ENCODE data around the gene CTRL. TPM values are rescaled to one million over a fixed set of nuclear protein-coding genes. Genes with fewer than 3 reads are reported as not detected.
A peak's percentile ranks its signal among the peaks of the same experiment; 100 is the strongest.

The CTRL gene
- total and polyA plus RNA-seq, 12 donors = 0.09 to 4.6 (median 1.2) TPM; not detected in 1

DNA sequence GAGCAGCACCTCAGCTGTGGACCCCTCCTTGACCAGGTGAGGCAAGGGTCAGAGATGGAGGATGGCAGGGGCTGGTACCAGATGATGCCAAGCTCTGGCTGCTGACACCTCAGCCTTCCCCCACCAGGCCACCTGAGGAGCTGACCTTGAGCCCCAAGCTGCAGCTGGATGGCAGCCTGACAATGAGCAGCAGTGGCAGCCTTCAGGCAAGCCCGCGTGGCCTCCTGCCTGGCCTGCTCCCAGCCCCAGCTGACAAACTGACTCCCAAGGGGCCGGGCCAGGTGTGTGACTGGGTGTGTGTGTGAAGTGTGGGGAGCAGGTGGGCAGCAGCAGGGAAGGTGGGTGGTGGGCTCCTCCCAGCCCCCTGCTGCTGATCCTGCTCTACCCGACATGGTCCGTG is 51.7 kb downstream of the CTRL start:
- peak overlapping the region in 2 of 5 donors; percentile 87 to 98 for H3K27ac ChIP-seq
- DNase-seq = peak in 3 of 7 donors; percentile 40 to 58 (median 49)
- H3K4me1 ChIP-seq (replicated peaks in 1 of 2) = peaks cover 11 to 34% of the 10 kb centered on the region in 2 donors
- H3K9me3 ChIP-seq (replicated peaks in 1 of 3) = no peaks in the 10 kb centered on the region
- H3K27me3 ChIP-seq = no peaks in the 10 kb centered on the region
- WGBS, 4 donors = 56 to 69% (median 64%) methylated on average over 1 to 5 of the region's 5 CpGs
- H3K36me3 ChIP-seq (replicated peaks in 1 of 2) = peaks cover 0 to 83% of the 10 kb centered on the region in 2 donors
- H3K4me3 ChIP-seq = no peak overlapping the region
- TF ChIP-seq POLR2A (IDR thresholded peaks at IDR 0.05) = no peak
- TF ChIP-seq, protein P1, sequence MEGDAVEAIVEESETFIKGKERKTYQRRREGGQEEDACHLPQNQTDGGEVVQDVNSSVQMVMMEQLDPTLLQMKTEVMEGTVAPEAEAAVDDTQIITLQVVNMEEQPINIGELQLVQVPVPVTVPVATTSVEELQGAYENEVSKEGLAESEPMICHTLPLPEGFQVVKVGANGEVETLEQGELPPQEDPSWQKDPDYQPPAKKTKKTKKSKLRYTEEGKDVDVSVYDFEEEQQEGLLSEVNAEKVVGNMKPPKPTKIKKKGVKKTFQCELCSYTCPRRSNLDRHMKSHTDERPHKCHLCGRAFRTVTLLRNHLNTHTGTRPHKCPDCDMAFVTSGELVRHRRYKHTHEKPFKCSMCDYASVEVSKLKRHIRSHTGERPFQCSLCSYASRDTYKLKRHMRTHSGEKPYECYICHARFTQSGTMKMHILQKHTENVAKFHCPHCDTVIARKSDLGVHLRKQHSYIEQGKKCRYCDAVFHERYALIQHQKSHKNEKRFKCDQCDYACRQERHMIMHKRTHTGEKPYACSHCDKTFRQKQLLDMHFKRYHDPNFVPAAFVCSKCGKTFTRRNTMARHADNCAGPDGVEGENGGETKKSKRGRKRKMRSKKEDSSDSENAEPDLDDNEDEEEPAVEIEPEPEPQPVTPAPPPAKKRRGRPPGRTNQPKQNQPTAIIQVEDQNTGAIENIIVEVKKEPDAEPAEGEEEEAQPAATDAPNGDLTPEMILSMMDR (IDR thresholded peaks at IDR 0.05) = no peak
- intact Hi-C loops (cut with DNase I) = loop anchor here (5.0 kb wide), 1 partner anchor 47 kb away; no protein-coding TSS in a partner anchor

Small RNAs within 50 kb of the gene (small RNA-seq; reads per million reads assigned to genes)
- gene NRN1L = 0 reads per million in 2 donors

Other genes with a start within 250 kb of the CTRL start
- 10 to 100 TPM; 14.2 to 43.5 (median 17.8) TPM for gene GFOD2, start 212.5 kb downstream of the CTRL start, total RNA-seq
- gene GFOD2, start 212.5 kb downstream of the CTRL start, polyA plus RNA-seq = 10 to 100 TPM; 16.0 to 16.7 (median 16.7) TPM
- 10 to 100 TPM in 7 of 9 donors, 1 to 10 TPM in 2; 9.4 to 74.1 (median 23.1) TPM for gene RANBP10, start 125.3 kb downstream of the CTRL start, total RNA-seq
- 10 to 100 TPM; 19.1 to 45.8 (median 20.1) TPM for gene RANBP10, start 125.3 kb downstream of the CTRL start, polyA plus RNA-seq
- gene TSNAXIP1, start 125.0 kb downstream of the CTRL start, total RNA-seq = 1 to 10 TPM in 8 of 9 donors, under 1 TPM in 1; 0.72 to 3.6 (median 2.1) TPM
- 10 to 100 TPM in 2 of 3 donors, 1 to 10 TPM in 1; 2.2 to 18.7 (median 15.7) TPM for gene TSNAXIP1, start 125.0 kb downstream of the CTRL start, polyA plus RNA-seq
- gene THAP11, start 89.5 kb downstream of the CTRL start, total RNA-seq = 10 to 100 TPM; 19.9 to 85.6 (median 34.3) TPM
- 1 to 10 TPM; 8.4 to 8.6 (median 8.5) TPM for gene THAP11, start 89.5 kb downstream of the CTRL start, polyA plus RNA-seq
- 100 to 1,000 TPM in 2 of 9 donors, 10 to 100 TPM in 7; 30.0 to 201 (median 79.5) TPM for gene NUTF2, start 84.9 kb downstream of the CTRL start, total RNA-seq
- 100 to 1,000 TPM; 131 to 170 (median 134) TPM for gene NUTF2, start 84.9 kb downstream of the CTRL start, polyA plus RNA-seq
- 10 to 100 TPM; 18.1 to 58.6 (median 33.6) TPM for gene CENPT, start 84.2 kb downstream of the CTRL start, total RNA-seq
- gene CENPT, start 84.2 kb downstream of the CTRL start, polyA plus RNA-seq = 100 to 1,000 TPM in 2 of 3 donors, 10 to 100 TPM in 1; 15.8 to 250 (median 126) TPM
- 10 to 100 TPM; 34.0 to 70.8 (median 48.8) TPM for gene EDC4, start 58.8 kb downstream of the CTRL start, total RNA-seq
- gene EDC4, start 58.8 kb downstream of the CTRL start, polyA plus RNA-seq = 100 to 1,000 TPM in 1 of 3 donors, 10 to 100 TPM in 2; 57.8 to 115 (median 73.3) TPM
- gene NRN1L, start 47.0 kb downstream of the CTRL start, total RNA-seq = 10 to 100 TPM in 1 of 9 donors, 1 to 10 TPM in 2, under 1 TPM in 4, not detected in 2; 0.72 to 28.2 (median 0.92) TPM
- 1 to 10 TPM in 2 of 3 donors, under 1 TPM in 1; 0.99 to 6.8 (median 2.5) TPM for gene NRN1L, start 47.0 kb downstream of the CTRL start, polyA plus RNA-seq
- 10 to 100 TPM; 19.9 to 43.7 (median 26.3) TPM for gene PSKH1, start 38.6 kb downstream of the CTRL start, total RNA-seq
- 10 to 100 TPM in 2 of 3 donors, 1 to 10 TPM in 1; 9.5 to 18.2 (median 15.4) TPM for gene PSKH1, start 38.6 kb downstream of the CTRL start, polyA plus RNA-seq
- gene PSMB10, start 5.0 kb upstream of the CTRL start, total RNA-seq = 10 to 100 TPM; 42.0 to 71.9 (median 61.0) TPM
- 100 to 1,000 TPM in 2 of 3 donors, 10 to 100 TPM in 1; 12.6 to 315 (median 305) TPM for gene PSMB10, start 5.0 kb upstream of the CTRL start, polyA plus RNA-seq
- gene LCAT, start 12.3 kb upstream of the CTRL start, total RNA-seq = 10 to 100 TPM in 4 of 9 donors, 1 to 10 TPM in 5; 4.1 to 27.6 (median 9.4) TPM
- gene LCAT, start 12.3 kb upstream of the CTRL start, polyA plus RNA-seq = 100 to 1,000 TPM in 1 of 3 donors, 10 to 100 TPM in 1, 1 to 10 TPM in 1; 3.0 to 240 (median 91.1) TPM
- gene SLC12A4, start 36.8 kb upstream of the CTRL start, total RNA-seq = 100 to 1,000 TPM in 1 of 9 donors, 10 to 100 TPM in 8; 15.4 to 101 (median 72.9) TPM
- gene SLC12A4, start 36.8 kb upstream of the CTRL start, polyA plus RNA-seq = 100 to 1,000 TPM in 1 of 3 donors, 10 to 100 TPM in 2; 39.6 to 111 (median 47.0) TPM
- gene DPEP3, start 48.6 kb upstream of the CTRL start, total RNA-seq = under 1 TPM in 1 of 9 donors, not detected in 8; 0.11 TPM
- under 1 TPM; 0.07 to 0.32 (median 0.11) TPM for gene DPEP3, start 48.6 kb upstream of the CTRL start, polyA plus RNA-seq
- gene DPEP2, start 67.6 kb upstream of the CTRL start, total RNA-seq = 1 to 10 TPM in 6 of 9 donors, under 1 TPM in 3; 0.35 to 2.0 (median 1.5) TPM
- gene DPEP2, start 67.6 kb upstream of the CTRL start, polyA plus RNA-seq = 1 to 10 TPM in 2 of 3 donors, under 1 TPM in 1; 0.27 to 8.4 (median 1.2) TPM
- gene DPEP2NB, start 84.0 kb upstream of the CTRL start, total RNA-seq = not detected
- gene DPEP2NB, start 84.0 kb upstream of the CTRL start, polyA plus RNA-seq = not detected
- 10 to 100 TPM in 7 of 9 donors, 1 to 10 TPM in 2; 6.4 to 18.4 (median 13.7) TPM for gene DDX28, start 91.4 kb upstream of the CTRL start, total RNA-seq
- 10 to 100 TPM in 1 of 3 donors, 1 to 10 TPM in 2; 6.8 to 13.0 (median 9.1) TPM for gene DDX28, start 91.4 kb upstream of the CTRL start, polyA plus RNA-seq
- gene DUS2, start 91.4 kb upstream of the CTRL start, total RNA-seq = 10 to 100 TPM in 6 of 9 donors, 1 to 10 TPM in 3; 6.3 to 25.3 (median 13.1) TPM
- gene DUS2, start 91.4 kb upstream of the CTRL start, polyA plus RNA-seq = 10 to 100 TPM in 2 of 3 donors, 1 to 10 TPM in 1; 7.1 to 13.2 (median 10.1) TPM
- gene NFATC3, start 153.5 kb upstream of the CTRL start, total RNA-seq = 10 to 100 TPM; 26.6 to 81.2 (median 36.2) TPM
- gene NFATC3, start 153.5 kb upstream of the CTRL start, polyA plus RNA-seq = 10 to 100 TPM in 2 of 3 donors, 1 to 10 TPM in 1; 6.6 to 20.3 (median 11.6) TPM

All from adrenal gland (tissue), 12 donors.